ENCODE results near the gene RHBDL1. TPM values are rescaled to one million over a fixed set of nuclear protein-coding genes. Genes with fewer than 3 reads are reported as not detected.
A peak's percentile ranks its signal among the peaks of the same experiment; 100 is the strongest.

RHBDL1 gene
- total and polyA plus RNA-seq, 9 of the 15 experiments (the other 6 are each of a cell fraction or from before 2014, with no cell fraction given) = 0.03 to 5.6 (median 1.3) TPM; not detected in 1

GRCh38 chr16:652454-653305, 22.8 kb upstream of the RHBDL1 start:
- POLR2A ChIA-PET = interaction anchor here (0.7 to 2.8 kb wide), 3 partner anchors 10 to 28 kb away, joined by 4 to 13 read pairs (median 4); partner anchors contain the start of genes MCRIP2, METTL26 and STUB1
- BruUV-seq (replicated peaks) = no TSS peak
- Histone ChIP-seq H2AFZ (ENCODE audit: low read depth, low read length) (no peak overlapping the region), H3K36me3 (ENCODE audit: control insufficient read depth, insufficient read depth, low read length) (peaks cover 8% of the 10 kb centered on the region; the same call in 1 of the 3 replicates), H3K4me1 (replicated peaks in 1 of 2; ENCODE audit: control insufficient read depth in 2 of 2, insufficient read depth in 2 of 2, low read length in 2 of 2) (peaks cover 0 to 88% of the 10 kb centered on the region in 2 experiments; a peak in 2 of 5 replicates), H3K27ac (ENCODE audit: extremely low read depth, low read depth, low read length) (no peak overlapping the region), H3K9ac (ENCODE audit: insufficient read depth in 1 of 2, low read depth in 2 of 2, low read length in 2 of 2) (peak overlapping the region in 1 of 2 experiments; percentile 47; a peak in 1 of 4 replicates), H3K4me2 (ENCODE audit: insufficient read depth, low read length) (no peak overlapping the region), H3K27me3 (ENCODE audit: control insufficient read depth in 2 of 2, insufficient read depth in 2 of 2, low read length in 2 of 2) (no peaks in the 10 kb centered on the region), H3K9me1 (ENCODE audit: control insufficient read depth, insufficient read depth, low read length) (no peaks in the 10 kb centered on the region), H3K9me3 (replicated peaks; ENCODE audit: control insufficient read depth, insufficient read depth, low read depth, low read length) (no peaks in the 10 kb centered on the region), H4K20me1 (replicated peaks; ENCODE audit: control insufficient read depth, insufficient read depth, low read length) (no peaks in the 10 kb centered on the region), H3K4me3 (no peak overlapping the region), H3K79me2 (ENCODE audit: control insufficient read depth, insufficient read depth, low read length) (no peaks in the 10 kb centered on the region)
- in situ Hi-C loops (cut with MboI) = no loop called here
- ATAC-seq = no peak
- no peak for FAIRE-seq
- intact Hi-C loops (cut with micrococcal nuclease) = no loop called here
- WGBS (ENCODE audit: insufficient coverage, low coverage, missing lambda C conversion rate) = 59% methylated on average over 24 of the region's 28 CpGs
- DNase-seq (ENCODE audit: extremely low read depth in 1 of 4, low spot score in 3 of 4) = no peak
- TF ChIP-seq GTF3C2 (IDR thresholded peaks at IDR 0.05; ENCODE audit: borderline replicate concordance, extremely low read depth, insufficient read length) = no peak
- no peak for TF ChIP-seq YBX1 (IDR thresholded peaks at IDR 0.05)
- TF ChIP-seq FOXJ3 (CRISPR knock-in tag; IDR thresholded peaks at IDR 0.05) = no peak
- TF ChIP-seq JUNB (CRISPR knock-in tag; conservative IDR thresholded peaks at IDR 0.05) = no peak
- CTCF ChIA-PET (ENCODE audit: low intra/inter-chr PET ratio) = no interaction called here

All from K562 (cell line).